HG03575 (cell line): ENCODE results near the gene UBE2L3.
"Not testable (repeated sequence)": the region's sequence is repeated elsewhere in the genome, so short reads cannot be mapped to it uniquely, and the experiment has no call there.

Source experiments
- ATAC-seq: cut with Tn5 transposase; IDR thresholded peaks from one replicate; pipeline ENCODE4 v1.9.1; 2021; ENCODE audit not compliant: unreplicated experiment, insufficient number of reproducible peaks, low FRiP score; ENCODE audit errors: extremely low read depth

The UBE2L3 gene

GRCh38 chr22:21594865-21595452 is 27.4 kb downstream of the UBE2L3 start:
- ATAC-seq: no peak

DNA sequence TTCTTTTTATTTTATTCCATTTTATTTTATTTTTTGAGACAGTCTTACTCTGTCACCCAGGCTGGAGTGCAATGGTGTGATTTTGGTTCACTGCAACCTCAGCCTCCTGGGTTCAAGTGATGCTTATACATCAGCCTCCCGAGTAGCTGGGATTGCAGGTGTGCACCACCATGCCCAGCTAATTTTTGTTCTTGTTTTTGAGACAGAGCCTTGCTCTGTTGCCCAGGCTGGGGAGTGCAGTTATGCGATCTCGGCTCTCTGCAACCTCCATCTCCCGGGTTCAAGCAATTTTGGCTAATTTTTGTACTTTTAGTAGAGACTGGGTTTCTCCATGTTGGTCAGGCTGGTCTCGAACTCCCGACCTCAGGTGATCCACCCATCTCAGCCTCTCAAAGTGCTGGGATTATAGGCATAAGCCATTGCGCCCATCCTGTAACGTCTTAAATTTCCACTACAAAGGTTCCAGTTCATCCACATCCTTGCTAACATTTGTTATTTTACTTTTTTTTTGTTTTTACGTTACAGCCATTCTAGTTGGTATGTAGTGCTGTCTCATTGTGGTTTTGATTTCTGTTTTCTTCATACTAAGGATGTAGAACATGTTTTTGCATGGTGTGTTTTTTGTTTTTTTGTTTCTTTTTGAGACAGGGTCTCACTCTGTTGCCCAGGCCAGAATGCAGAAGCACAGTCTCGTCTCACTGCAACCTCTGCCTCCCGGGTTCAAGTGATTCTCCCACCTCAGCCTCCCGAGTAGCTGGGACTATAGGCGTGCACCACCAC is 29.0 kb downstream of the UBE2L3 start:
- ATAC-seq: not testable (repeated sequence)

DNA sequence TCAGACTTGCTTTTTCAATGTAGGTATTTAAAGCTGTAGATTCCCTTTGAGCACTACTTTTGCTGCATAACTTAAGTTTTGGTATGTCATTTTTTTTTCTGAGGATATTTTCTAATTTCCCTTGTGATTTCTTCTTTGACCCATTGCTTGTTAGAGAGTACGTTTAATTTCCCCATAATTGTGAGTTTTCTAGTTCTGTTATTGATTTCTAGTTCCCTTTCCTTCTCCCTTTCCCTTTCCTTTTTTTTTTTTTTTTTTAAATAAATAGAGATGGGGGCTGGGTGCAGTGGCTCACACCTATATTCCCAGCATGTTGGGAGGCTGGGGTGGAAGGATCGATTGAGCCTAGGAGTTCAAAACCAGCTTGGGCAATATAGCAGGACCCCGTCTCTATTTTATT is 30.8 kb downstream of the UBE2L3 start:
- ATAC-seq: no peak

DNA sequence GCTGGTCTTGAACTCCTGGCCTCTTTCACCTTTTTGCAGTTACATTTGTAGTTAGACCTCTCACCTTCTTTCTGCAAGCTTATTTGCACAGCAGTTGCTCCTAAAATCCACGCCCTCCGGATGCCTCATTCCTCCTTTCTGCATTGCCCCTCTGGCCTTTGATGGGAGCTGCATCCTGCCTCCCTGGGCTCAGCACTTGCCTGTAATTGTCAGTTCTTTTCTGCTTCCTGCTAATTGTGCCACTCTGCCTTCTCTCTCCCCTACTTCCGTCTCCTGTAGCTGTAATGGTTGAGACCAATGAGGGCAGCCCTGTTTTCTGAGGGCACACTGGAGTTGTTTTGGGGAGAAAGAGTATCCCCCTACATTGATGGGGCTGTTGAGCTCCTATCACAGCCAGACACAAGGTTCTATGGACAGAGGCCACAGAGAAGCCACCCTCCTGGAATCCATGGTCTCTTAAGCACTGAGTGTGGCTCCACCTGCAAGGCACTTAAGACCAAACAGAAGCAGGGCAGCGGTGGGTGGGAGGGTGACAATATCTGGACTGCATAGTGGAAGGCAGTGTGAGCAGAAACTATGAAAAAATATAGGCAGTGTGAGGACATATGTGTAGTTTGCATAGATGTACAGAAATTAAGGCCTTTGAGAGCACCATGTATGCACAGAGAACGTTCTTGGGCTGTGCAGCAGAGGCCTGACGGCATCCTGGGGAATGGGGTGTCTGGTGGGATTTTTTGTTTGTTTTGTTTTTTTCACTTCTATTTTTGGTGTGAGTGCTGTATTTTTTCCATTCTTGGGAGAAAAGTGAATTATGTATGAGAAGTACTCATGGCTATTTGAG is 31.8 kb downstream of the UBE2L3 start:
- no peak for ATAC-seq

- ATAC-seq: no peak
Observed at GRCh38 chr22:21602579-21602978, 35.1 kb downstream of the UBE2L3 start.

- ATAC-seq: no peak
Observed at GRCh38 chr22:21603973-21604372, 36.5 kb downstream of the UBE2L3 start.

GRCh38 chr22:21605887-21606564 is 38.5 kb downstream of the UBE2L3 start:
- no peak for ATAC-seq

- ATAC-seq: no peak
Observed at GRCh38 chr22:21606775-21607174, 39.3 kb downstream of the UBE2L3 start.

DNA sequence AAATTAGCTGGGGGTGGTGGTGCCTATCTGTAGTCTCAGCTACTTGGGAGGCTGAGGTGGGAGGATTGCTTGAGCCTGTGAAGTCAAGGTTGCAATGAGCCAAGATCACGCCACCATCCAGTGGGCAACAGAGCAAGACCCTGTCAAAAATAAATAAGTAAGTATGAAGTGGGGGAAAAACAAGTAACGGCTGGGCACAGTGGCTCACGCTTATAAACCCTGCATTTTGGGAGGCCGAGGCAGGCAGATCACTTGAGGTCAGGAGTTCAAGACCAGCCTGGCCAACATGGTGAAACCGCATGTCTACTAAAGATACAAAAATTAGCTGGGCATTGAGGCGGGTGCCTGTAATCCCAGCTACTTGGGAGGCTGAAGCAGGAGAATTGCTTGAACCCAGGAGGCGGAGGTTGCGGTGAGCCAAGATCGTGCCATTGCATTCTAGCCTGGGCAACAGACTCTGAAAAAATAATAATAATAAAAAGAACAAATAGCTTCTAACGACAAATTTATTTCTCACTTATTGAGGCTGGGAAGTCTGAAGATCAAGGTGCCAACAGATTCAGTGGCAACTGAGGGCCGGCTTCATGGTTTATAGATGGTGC is 42.1 kb downstream of the UBE2L3 start:
- ATAC-seq: not testable (repeated sequence)

DNA sequence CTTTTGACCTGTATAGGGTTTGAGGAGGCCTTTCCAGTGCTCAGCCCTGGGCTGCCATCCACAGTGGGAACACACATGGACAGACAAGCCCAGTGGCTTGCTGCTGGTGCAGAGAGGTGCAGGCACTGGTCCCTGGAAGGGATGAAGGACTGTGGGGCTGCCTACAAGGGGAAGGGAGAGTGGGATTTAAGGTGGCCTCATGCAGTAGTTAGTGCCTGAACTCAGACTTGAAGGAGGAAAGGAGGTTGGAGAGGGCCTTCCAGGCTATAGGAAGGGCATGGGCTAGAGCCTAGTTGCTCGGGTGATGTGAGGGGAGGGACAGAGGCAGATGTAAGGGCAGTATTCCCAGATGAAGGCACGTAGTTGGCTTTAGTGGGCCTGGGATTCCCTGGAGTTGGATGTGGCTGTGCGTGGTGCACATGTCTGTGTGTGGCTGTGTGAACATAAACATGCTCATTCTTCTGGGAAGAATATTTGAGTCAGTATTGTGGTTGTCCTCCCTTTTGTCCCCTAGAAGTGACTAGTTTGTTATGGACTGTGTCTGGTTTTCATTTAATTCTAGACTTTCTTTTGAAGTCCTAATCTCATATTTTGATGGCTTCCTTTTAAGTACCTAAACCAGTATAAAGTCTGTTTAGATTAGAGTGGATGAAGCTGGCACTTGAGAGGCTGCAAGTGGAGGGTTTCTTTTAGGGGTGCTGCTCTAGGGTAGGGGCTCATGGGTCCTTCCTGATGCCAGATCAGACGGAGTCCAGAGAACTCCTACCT is 43.9 kb downstream of the UBE2L3 start:
- ATAC-seq: no peak

- ATAC-seq: no peak
Observed at GRCh38 chr22:21612858-21613257, 45.3 kb downstream of the UBE2L3 start.

- ATAC-seq: no peak
Observed at GRCh38 chr22:21613553-21614233, 46.2 kb downstream of the UBE2L3 start.

DNA sequence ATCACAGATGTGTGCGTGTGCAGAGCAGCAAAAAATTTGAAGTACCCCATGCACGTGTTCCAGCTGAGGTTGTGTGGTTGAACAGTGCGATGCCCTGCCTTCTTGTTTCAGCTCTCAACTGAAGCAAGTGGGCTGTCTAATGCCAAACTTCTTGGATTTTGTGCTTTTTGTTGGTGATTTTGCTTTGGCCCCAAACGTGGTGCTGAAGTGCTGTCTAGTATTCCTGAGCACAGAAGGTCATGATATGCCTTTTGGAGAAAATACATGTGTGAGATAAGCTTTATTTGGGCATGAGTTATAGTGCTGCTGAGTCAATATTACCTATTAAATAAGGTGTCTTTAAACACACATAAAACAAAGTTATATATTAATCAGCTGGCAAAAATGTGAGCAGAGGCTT is 48.2 kb downstream of the UBE2L3 start:
- no peak for ATAC-seq

- not testable (repeated sequence) for ATAC-seq
Observed at GRCh38 chr22:21617337-21617736, 49.8 kb downstream of the UBE2L3 start.

DNA sequence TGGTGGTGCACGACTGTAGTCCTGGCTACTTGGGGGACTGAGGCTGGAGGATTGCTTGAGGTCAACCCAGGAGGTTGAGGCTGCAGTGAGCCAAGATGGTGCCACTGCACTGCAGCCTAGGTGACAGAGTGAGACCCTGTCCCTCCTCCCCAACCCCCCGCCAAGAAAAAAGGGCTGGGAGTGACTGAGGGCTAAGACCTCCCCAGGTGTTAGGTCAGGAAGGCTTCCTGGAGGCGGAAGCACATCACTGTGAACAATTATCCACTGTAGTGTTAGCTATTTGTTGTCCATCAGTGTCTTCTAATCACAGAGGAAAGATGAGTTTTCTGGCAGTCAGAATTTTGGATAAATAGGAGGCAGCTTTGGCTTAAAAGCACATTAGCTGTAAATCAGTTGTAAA is 53.5 kb downstream of the UBE2L3 start:
- ATAC-seq: no peak

DNA sequence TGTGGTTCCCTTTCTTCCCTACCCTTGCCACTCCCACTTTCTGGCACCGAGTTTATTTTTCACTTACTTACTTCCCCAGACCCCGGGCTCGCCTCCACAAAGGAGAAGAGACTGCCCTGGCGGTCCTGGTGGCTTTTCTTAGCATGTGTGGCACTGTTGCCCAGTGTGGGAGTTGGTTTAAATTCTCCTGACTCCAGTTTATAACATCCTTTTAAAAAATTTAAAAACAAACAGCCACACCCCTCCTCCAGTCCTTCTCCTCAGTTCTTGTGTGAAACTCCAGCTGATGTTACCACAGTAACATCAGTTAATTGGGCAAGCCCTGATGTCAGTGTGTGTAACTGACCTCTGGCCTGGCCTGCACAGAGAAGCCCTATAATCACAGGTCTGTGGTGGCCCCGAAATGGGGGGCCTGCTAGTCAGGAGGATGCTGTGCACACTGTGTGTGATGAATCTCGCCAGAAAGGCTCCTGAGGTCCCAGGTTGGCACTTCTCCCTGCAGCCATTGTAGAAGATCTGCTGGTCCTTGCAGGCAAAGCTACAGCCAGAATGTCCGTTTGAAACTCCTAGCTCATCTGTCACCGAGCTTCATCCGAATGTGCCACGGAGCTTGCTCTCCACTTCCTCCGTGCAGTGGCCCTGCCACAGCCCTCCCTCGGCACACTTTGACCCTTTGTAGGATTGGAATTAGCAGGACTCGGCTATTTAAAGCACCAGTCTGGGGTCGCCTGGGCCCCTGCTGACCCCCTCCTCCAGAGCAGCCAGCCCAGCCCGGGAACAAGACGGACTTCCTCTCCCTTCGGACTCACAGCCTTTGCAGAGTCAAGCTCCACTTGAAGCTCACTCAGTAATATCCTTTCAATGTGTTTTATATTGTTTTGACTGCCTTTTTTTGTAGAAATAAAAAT is 54.8 kb downstream of the UBE2L3 start:
- no peak for ATAC-seq
